ENCODE data around the gene EXOC4. TPM values are rescaled to one million over a fixed set of nuclear protein-coding genes. Genes with fewer than 3 reads are reported as not detected.

Gene EXOC4
- total RNA-seq, 1 experiment from 2014 or later, result 62.4 TPM

GRCh38 chr7:133697585-133697984, 444.7 kb downstream of the EXOC4 start:
- in situ Hi-C loops (cut with HindIII; ENCODE audit: low sequenced_read_pairs), result no loop called here
- DNase-seq (ENCODE audit: low spot score), result no peak

DNA sequence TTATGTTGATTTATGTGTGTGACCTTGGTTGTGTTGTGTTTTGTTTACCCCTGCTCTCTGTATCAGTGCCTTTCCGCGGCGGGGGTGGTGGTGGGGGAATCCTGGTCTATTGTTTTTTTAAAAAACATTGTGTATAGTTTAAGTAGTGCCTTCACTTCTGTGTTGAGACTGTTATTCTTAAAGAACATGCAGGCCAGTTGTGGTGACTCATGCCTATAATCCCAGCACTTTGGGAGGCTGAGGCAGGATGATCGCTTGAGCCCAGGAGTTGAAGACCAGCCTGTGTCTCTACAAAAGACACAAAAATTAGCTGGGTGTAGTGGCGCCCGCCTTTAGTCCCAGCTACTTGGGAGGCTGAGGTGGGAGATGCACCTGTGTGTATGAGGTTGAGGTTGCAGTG, 445.2 kb downstream of the EXOC4 start:
- in situ Hi-C loops (cut with HindIII; ENCODE audit: low sequenced_read_pairs), result no loop called here
- DNase-seq (ENCODE audit: low spot score), result no peak

- no peak for DNase-seq (ENCODE audit: low spot score)
- in situ Hi-C loops (cut with HindIII; ENCODE audit: low sequenced_read_pairs), result no loop called here
Observed at GRCh38 chr7:133699386-133699785, 446.5 kb downstream of the EXOC4 start.

GRCh38 chr7:133702078-133702477, 449.2 kb downstream of the EXOC4 start:
- DNase-seq (ENCODE audit: low spot score), result no peak
- in situ Hi-C loops (cut with HindIII; ENCODE audit: low sequenced_read_pairs), result no loop called here

DNA sequence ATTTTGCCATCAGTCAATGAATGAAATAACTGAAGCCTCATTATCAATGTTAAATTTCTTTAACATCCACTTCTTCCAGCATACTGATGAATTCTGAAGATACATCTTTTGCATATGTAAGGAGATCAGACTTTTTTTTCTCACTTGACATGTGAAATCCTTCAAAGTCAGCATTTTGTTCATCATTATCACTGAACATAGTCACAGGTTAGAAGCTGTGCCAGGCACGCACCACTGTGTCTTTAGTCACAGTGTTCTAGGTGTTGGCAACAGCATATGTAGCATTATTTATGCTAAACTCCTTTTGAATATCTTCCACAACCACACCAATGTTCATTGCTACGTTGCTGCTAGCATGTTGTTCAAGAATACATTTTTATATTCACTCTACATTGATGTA, 450.1 kb downstream of the EXOC4 start:
- in situ Hi-C loops (cut with HindIII; ENCODE audit: low sequenced_read_pairs), result no loop called here

GRCh38 chr7:133703547-133703946, 450.7 kb downstream of the EXOC4 start:
- in situ Hi-C loops (cut with HindIII; ENCODE audit: low sequenced_read_pairs), result no loop called here
- DNase-seq (ENCODE audit: low spot score), result no peak

More for the DNA sequence above, 450.1 kb downstream of the EXOC4 start:
- no peak for DNase-seq (ENCODE audit: low spot score)

DNA sequence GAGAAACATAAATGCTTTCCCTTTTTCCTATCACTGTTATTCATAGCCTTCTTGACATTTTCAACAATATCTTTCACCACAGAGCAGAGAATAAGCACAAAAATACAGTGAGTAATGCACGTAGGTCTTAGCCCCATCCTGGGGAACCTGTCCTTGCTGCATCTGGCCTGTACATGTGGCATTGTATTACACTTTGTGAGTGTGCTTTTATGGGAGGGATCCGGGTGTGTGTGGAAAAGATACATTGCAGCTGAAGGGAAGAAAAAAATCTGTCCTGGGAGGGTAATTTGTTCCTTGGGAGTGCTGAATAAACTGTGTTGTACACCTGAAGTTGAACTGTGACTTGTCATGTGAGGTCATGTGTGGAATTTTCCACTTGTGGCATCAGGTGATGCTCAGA, 451.6 kb downstream of the EXOC4 start:
- in situ Hi-C loops (cut with HindIII; ENCODE audit: low sequenced_read_pairs), result no loop called here

GRCh38 chr7:133705596-133705995, 452.7 kb downstream of the EXOC4 start:
- in situ Hi-C loops (cut with HindIII; ENCODE audit: low sequenced_read_pairs), result no loop called here
- DNase-seq (ENCODE audit: low spot score), result no peak

More for the DNA sequence above, 451.6 kb downstream of the EXOC4 start:
- no peak for DNase-seq (ENCODE audit: low spot score)

GRCh38 chr7:133706016-133706415, 453.1 kb downstream of the EXOC4 start:
- in situ Hi-C loops (cut with HindIII; ENCODE audit: low sequenced_read_pairs), result no loop called here

DNA sequence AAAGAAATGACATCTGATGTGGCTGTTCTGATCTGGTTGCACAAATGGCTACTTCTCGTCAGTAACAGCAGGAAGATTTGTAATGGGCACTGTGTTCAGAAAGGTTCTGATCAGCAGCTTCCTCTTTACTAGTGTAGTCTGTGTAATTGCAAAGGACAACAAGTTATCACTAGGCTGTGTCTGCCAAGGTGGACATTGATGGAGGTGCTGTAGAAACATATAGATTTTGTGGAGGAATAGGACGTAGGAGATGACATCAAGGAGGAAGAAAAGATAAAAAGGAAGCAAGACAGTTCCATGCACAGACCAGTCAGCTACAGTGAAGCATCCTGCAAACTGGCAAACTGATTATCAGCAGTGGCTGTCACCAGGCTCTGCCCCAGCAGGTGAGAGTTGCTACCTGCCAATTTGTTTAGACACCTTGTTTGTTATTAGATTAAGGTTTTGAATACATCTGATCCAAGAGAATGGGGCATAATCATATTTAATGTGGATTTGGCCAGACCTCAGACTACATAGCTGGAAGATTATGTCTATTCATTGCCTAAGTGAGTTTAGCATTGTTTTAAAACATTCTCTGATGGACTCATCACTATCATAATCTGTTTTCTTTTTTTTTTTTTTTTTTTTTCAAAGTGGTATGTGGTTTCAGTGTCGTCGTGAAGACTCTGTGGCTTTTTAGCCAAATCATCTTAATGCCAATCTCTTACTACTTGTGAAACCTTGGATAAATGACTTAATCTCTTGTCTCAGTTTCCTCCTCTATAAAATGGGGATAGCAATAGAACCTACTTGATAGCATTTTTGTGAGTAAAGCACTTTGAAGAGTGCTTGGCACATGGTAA, 456.4 kb downstream of the EXOC4 start:
- DNase-seq (ENCODE audit: low spot score), result peak; percentile 63
- in situ Hi-C loops (cut with HindIII; ENCODE audit: low sequenced_read_pairs), result no loop called here

More at GRCh38 chr7:133706016-133706415, 453.1 kb downstream of the EXOC4 start:
- DNase-seq (ENCODE audit: low spot score), result no peak

- no peak for DNase-seq (ENCODE audit: low spot score)
- in situ Hi-C loops (cut with HindIII; ENCODE audit: low sequenced_read_pairs), result no loop called here
Observed at GRCh38 chr7:133712544-133712943, 459.7 kb downstream of the EXOC4 start.

DNA sequence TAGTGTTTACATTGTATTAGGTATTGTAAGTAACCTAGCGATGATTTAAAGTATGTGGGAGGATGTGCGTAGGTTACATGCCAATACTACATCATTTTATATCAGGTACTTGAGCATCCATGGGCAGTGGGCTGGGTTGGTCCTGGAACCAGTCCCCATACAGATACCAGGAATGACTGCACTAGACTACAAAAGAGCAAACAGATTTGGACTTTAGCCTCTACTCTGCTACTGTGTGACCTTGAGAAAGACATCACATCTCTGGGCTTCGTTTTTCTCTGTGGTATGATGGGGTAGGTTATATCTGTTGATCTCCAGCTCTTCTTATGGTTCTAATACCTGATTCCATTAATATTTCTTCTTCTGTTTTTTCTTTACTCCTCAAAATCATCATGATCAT, 461.8 kb downstream of the EXOC4 start:
- no peak for DNase-seq (ENCODE audit: low spot score)
- in situ Hi-C loops (cut with HindIII; ENCODE audit: low sequenced_read_pairs), result no loop called here

GRCh38 chr7:133718131-133718530, 465.3 kb downstream of the EXOC4 start:
- no peak for DNase-seq (ENCODE audit: low spot score)
- in situ Hi-C loops (cut with HindIII; ENCODE audit: low sequenced_read_pairs), result no loop called here

DNA sequence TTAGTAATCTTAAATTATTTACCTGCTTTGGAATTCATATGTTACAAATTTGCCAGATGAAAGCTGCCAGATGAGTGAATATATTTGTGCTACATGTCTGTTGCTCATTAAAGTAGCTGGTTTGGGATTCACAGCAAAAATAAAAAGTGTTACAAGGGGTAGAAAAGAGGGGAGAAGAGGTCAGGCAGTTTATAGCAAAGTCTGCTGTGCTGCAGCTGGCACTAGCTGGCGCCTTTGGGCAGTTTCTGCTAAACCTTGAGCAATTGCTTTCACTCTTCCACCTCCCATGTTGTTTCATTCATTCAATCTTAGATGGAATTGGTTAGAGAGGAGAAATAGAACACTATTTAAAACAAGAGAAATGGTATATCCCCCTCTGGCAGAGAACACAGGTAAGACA, 470.2 kb downstream of the EXOC4 start:
- no peak for DNase-seq (ENCODE audit: low spot score)
- in situ Hi-C loops (cut with HindIII; ENCODE audit: low sequenced_read_pairs), result no loop called here

DNA sequence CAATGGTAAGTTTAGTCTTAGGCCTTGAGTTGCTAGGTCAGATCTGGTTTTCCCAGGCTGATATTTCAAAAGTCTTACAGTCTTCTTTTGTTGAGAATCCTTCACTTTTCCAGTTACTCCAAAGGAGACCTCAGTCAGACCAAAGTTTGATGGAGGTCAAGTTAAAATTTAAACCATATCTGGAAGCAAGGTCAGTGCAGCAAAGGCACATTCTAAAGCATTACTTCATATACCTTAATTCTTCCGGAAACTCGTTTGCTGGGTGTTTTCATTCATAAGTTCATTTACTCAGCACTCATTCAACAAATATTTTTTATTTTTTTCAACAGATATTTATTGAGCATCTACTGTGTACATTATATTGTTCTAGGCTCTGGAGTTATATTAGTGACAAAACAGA, 471.3 kb downstream of the EXOC4 start:
- DNase-seq (ENCODE audit: low spot score), result no peak
- in situ Hi-C loops (cut with HindIII; ENCODE audit: low sequenced_read_pairs), result no loop called here

DNA sequence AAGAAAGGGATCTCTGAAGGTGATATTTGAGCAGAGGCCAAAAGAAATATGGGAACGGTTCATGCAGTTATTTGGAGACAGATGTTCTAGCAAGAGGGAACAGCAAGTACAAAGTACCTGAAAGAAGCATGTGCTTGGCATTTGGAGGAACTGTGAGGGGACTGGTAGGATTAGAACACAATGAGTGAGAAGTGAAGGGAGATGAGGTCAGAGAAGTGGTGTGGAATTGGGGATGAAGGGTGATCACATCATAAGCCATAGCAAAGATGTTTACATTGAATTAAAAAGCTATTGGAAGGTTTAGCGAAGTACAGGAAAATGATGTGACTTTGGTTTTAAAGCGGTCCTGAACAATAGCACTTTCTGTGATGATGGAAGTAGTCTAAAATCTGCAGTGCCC, 471.8 kb downstream of the EXOC4 start:
- DNase-seq (ENCODE audit: low spot score), result no peak
- in situ Hi-C loops (cut with HindIII; ENCODE audit: low sequenced_read_pairs), result no loop called here

DNA sequence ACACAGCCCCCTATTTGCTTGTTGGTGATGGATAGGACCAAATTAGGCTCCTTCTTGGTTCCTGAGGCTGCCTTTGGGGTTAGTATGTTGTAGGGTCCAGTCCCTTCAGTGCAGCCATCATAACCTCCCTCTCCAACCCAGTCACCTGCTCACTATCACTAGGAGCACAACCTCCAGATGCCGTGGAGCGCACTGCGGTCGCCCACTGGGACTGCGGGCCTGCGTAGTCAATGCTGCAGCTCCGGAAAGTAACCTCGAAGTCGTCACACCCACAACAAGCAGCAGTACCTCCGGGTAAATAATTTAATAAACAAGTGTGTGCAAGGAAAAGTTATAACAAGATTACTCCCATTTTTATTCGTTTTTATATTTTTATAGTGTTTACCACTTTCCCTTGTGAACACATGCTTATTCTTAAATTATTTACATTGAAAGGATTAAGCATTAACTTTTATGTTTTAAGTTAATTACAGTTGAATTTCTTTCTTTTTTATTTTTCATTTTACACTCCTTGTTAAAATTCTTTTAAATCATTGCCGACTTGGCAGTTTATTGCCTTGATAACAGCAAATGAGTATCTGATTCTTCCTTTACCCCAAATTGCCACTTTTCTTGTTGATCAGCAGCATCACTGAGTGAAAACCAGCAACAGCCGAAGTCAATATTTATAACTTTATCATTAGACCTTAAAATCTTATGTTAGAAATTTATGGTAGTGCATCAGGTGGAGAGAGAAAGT, 474.8 kb downstream of the EXOC4 start:
- DNase-seq (ENCODE audit: low spot score), result no peak
- in situ Hi-C loops (cut with HindIII; ENCODE audit: low sequenced_read_pairs), result no loop called here

DNA sequence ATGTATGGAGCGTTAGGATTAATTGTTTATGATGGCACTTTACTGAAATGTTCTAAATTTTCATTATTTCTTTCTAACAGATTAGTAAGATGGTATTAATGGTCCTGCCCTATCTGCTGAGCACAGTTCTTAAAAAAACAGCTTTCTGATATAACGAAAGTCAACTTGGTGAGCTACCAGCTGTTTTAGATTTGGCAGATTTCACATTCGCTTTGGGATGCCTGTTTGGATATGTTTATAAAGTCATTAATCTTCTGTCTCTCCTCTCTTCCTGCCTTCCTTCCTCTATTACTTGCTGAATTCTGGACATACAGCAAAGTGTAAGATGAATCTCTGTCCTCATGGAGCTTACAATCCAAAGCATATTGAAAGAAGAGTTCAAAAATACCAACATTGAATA, 477.5 kb downstream of the EXOC4 start:
- no peak for DNase-seq (ENCODE audit: low spot score)
- in situ Hi-C loops (cut with HindIII; ENCODE audit: low sequenced_read_pairs), result no loop called here

DNA sequence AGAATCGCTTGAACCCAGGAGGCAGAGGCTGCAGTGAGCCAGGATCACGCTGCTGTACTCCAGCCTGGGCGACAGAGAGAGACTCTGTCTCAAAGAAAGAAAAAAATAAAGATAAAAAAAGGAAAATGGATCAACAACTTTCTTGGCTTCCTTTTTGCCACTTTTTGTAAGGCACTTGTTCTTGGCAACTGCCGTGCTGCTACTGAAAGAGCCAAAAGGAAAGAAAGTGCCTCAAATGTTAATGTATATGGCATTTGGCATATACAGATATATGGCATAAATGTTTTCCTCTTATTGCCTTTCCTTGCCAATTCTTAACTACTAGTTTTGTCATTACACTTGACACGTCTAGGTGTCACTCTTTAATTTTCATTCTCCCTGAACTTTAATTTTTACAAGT, 480.5 kb downstream of the EXOC4 start:
- in situ Hi-C loops (cut with HindIII; ENCODE audit: low sequenced_read_pairs), result no loop called here

DNA sequence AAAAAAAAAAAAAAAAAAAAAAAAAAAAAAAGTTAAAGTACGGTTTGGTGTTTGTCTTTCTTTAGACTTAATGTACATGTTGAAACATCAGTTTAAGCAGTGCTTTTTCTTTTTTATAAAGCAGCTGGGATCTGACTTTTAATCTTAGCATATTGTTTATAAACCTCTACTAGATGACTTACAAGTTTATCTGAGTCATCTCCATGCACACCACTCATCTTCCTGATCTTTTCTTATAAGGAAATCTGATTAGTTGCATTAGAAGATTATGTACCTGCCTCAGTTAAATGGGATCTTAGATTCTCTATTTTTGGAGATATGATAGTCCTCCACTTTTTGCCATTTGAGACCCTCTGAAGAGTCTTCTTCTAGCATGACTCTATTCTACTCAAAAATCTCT, 482.3 kb downstream of the EXOC4 start:
- DNase-seq (ENCODE audit: low spot score), result no peak
- in situ Hi-C loops (cut with HindIII; ENCODE audit: low sequenced_read_pairs), result no loop called here

More for the DNA sequence above, 480.5 kb downstream of the EXOC4 start:
- DNase-seq (ENCODE audit: low spot score), result no peak

Data from G401 (cell line).